H9 (cell line): Measurements from ENCODE around the gene IL15RA. TPM values are rescaled to one million over a fixed set of nuclear protein-coding genes. Genes with fewer than 3 reads are reported as not detected.

Experiments
- DNase-seq: peaks from one replicate; pipeline ENCODE4 v3.0.0-alpha.2; 2017
- H2AFZ ChIP-seq: one replicate; pipeline ENCODE4 v1.6.1; 2013; ENCODE audit warnings: mild to moderate bottlenecking, low read length, control low read depth, moderate library complexity
- H2AK5ac ChIP-seq: 2 replicates; pipeline ENCODE4 v1.6.1; 2013; ENCODE audit warnings: low read length, control low read depth, mixed read lengths; ENCODE audit not compliant: insufficient read length
- H2BK120ac ChIP-seq: one replicate; pipeline ENCODE4 v1.6.1; 2013; ENCODE audit warnings: low read depth, mild to moderate bottlenecking, low read length, control low read depth, inconsistent platforms; ENCODE audit not compliant: poor library complexity, severe bottlenecking
- H2BK12ac ChIP-seq: 2 replicates; pipeline ENCODE4 v1.6.1; 2013; ENCODE audit warnings: low read length, control low read depth, mixed read lengths, low read depth; ENCODE audit not compliant: insufficient read length
- H2BK15ac ChIP-seq: 2 replicates; pipeline ENCODE4 v1.6.1; 2013; ENCODE audit warnings: low read depth, low read length, control low read depth
- H2BK20ac ChIP-seq: one replicate; pipeline ENCODE4 v1.6.1; 2013; ENCODE audit warnings: low read depth, mild to moderate bottlenecking, low read length, control low read depth, inconsistent platforms; ENCODE audit not compliant: poor library complexity, severe bottlenecking
- H2BK5ac ChIP-seq: 2 replicates; pipeline ENCODE4 v1.6.1; 2013; ENCODE audit warnings: low read length, control low read depth, mixed read lengths; ENCODE audit not compliant: insufficient read length
- H3K14ac ChIP-seq: 2 replicates; pipeline ENCODE4 v1.6.1; 2013; ENCODE audit warnings: low read length, control low read depth; ENCODE audit not compliant: insufficient read depth
- H3K18ac ChIP-seq: 2 replicates; pipeline ENCODE4 v1.6.1; 2013; ENCODE audit warnings: low read depth, mild to moderate bottlenecking, mixed read lengths, low read length, control low read depth; ENCODE audit not compliant: insufficient read length
- H3K23ac ChIP-seq: 2 replicates; pipeline ENCODE4 v1.6.1; 2013; ENCODE audit warnings: low read length, control low read depth, mixed read lengths, low read depth; ENCODE audit not compliant: insufficient read length
- H3K23me2 ChIP-seq: 2 replicates; pipeline ENCODE4 v1.6.1; 2013; ENCODE audit warnings: low read depth, mild to moderate bottlenecking, mixed read lengths, low read length, control low read depth; ENCODE audit not compliant: insufficient read length, poor library complexity, severe bottlenecking
- H3K27ac ChIP-seq: 2 replicates; pipeline ENCODE4 v1.5.1; 2013; ENCODE audit warnings: low read length, control low read depth, mixed read lengths, low read depth; ENCODE audit not compliant: insufficient read length
- H3K27me3 ChIP-seq: 2 replicates; pipeline ENCODE4 v1.6.1; 2013; ENCODE audit warnings: low read length, control low read depth, inconsistent platforms; ENCODE audit not compliant: insufficient read depth
- H3K4ac ChIP-seq: 2 replicates; pipeline ENCODE4 v1.6.1; 2013; ENCODE audit warnings: low read depth, mild to moderate bottlenecking, control low read depth, inconsistent platforms, low read length, moderate library complexity
- H3K4me1 ChIP-seq: 2 replicates; pipeline ENCODE4 v1.6.1; 2013; ENCODE audit warnings: low read length, control low read depth, inconsistent platforms; ENCODE audit not compliant: insufficient read depth
- H3K4me2 ChIP-seq: 2 replicates; pipeline ENCODE4 v1.6.1; 2013; ENCODE audit warnings: low read length, control low read depth, mixed read lengths; ENCODE audit not compliant: insufficient read length, insufficient read depth
- H3K56ac ChIP-seq: 2 replicates; pipeline ENCODE4 v1.6.1; 2013; ENCODE audit warnings: low read depth, mild to moderate bottlenecking, mixed read lengths, low read length, control low read depth; ENCODE audit not compliant: insufficient read length
- H3K79me1 ChIP-seq: 2 replicates; pipeline ENCODE4 v1.6.1; 2013; ENCODE audit warnings: low read depth, mild to moderate bottlenecking, moderate library complexity, low read length, control low read depth, inconsistent platforms; ENCODE audit not compliant: insufficient read depth, poor library complexity, severe bottlenecking
- H3K79me2 ChIP-seq: 2 replicates; pipeline ENCODE4 v1.6.1; 2013; ENCODE audit warnings: low read length, control low read depth, inconsistent platforms; ENCODE audit not compliant: insufficient read depth
- H3K9ac ChIP-seq: 2 replicates; pipeline ENCODE4 v1.6.1; 2013; ENCODE audit warnings: low read length, control low read depth, mixed read lengths; ENCODE audit not compliant: insufficient read length; ENCODE audit errors: extremely low read depth
- H3K9me3 ChIP-seq: one replicate; pipeline ENCODE4 v1.6.1; 2013; ENCODE audit warnings: low read depth, low read length, inconsistent platforms; ENCODE audit not compliant: control insufficient read depth
- H3T11ph ChIP-seq: one replicate; pipeline ENCODE4 v1.6.1; 2013; ENCODE audit warnings: mild to moderate bottlenecking, low read length, control low read depth, inconsistent platforms
- H4K20me1 ChIP-seq: one replicate; pipeline ENCODE4 v1.6.1; 2013; ENCODE audit not compliant: control insufficient read depth, insufficient read length, insufficient read depth
- H4K5ac ChIP-seq: 2 replicates; pipeline ENCODE4 v1.6.1; 2013; ENCODE audit warnings: low read depth, mild to moderate bottlenecking, mixed read lengths, low read length, control low read depth; ENCODE audit not compliant: insufficient read length
- H4K8ac ChIP-seq: replicated peaks from 2 replicates; pipeline ENCODE4 v1.6.1; 2013; ENCODE audit warnings: low read length, control low read depth, mixed read lengths, low read depth; ENCODE audit not compliant: insufficient read length
- H4K91ac ChIP-seq: 2 replicates; pipeline ENCODE4 v1.6.1; 2013; ENCODE audit warnings: low read depth, mild to moderate bottlenecking, moderate library complexity, mixed read lengths, low read length, control low read depth; ENCODE audit not compliant: insufficient read length
- H3K27ac Mint-ChIP-seq, 3 experiments: 2 replicates in 2 of 3; 3 replicates in 1 of 3; pipeline ENCODE4 v1.8.0; 2020 to 2021; ENCODE audit warnings: mixed read lengths in 3 of 3, mild to moderate bottlenecking in 1 of 3, moderate library complexity in 1 of 3
- H3K27me3 Mint-ChIP-seq: 2 replicates; pipeline ENCODE4 v1.8.0; 2021; ENCODE audit warnings: low read depth, mild to moderate bottlenecking, moderate library complexity, mixed read lengths
- H3K36me3 Mint-ChIP-seq, 3 experiments: 2 replicates in 2 of 3; 3 replicates in 1 of 3; pipeline ENCODE4 v1.8.0; 2020 to 2021; ENCODE audit warnings: low read depth in 3 of 3, mixed read lengths in 3 of 3; ENCODE audit not compliant: insufficient read depth in 1 of 3
- H3K4me1 Mint-ChIP-seq, 2 experiments: 2 replicates each; pipeline ENCODE4 v1.8.0; 2020; ENCODE audit warnings: mixed read lengths in 2 of 2
- H3K4me3 Mint-ChIP-seq, 2 experiments: 2 replicates in 1 of 2; 3 replicates in 1 of 2; pipeline ENCODE4 v1.8.0; 2020 to 2021; ENCODE audit warnings: mild to moderate bottlenecking in 2 of 2, mixed read lengths in 2 of 2, moderate library complexity in 1 of 2
- H3K9me3 Mint-ChIP-seq, 2 experiments: 2 replicates in 1 of 2; 3 replicates in 1 of 2; pipeline ENCODE4 v1.8.0; 2020; ENCODE audit warnings: mild to moderate bottlenecking in 2 of 2, mixed read lengths in 2 of 2, moderate library complexity in 1 of 2
- CTCF ChIP-seq: fragments of 200-600 bp; sonication (generic); conservative IDR thresholded peaks from 3 replicates; pipeline ENCODE4 v1.8.0; 2021; ENCODE audit warnings: antibody characterized with exemption, mild to moderate bottlenecking
- WGBS: extraction: QIAGEN DNeasy Blood & Tissue Kit; methylation state at CpG from one replicate; pipeline ENCODE4 v1.1.7; 2013; ENCODE audit warnings: missing lambda C conversion rate, low lambda C conversion rate, mixed read lengths; ENCODE audit not compliant: insufficient read length; ENCODE audit errors: extremely low coverage; 5-methylcytosine and 5-hydroxymethylcytosine counted together
- total RNA-seq: library from RNA; stranded (reverse); gene quantifications from 2 replicates; pipeline ENCODE4 v1.2.1, GENCODE V29; 2021

IL15RA gene
- total RNA-seq, 1 experiment from 2014 or later, result 0.31 TPM

GRCh38 chr10:5918763-5919162 lies 58.6 kb downstream of the IL15RA start:
- Histone ChIP-seq H2AK5ac (no peak overlapping the region), H4K5ac (no peak overlapping the region), H2BK20ac (no peak overlapping the region), H3K56ac (no peak overlapping the region), H3K4me1 (no peaks in the 10 kb centered on the region), H2BK12ac (no peak overlapping the region), H3K18ac (no peak overlapping the region), H2AFZ (no peak overlapping the region), H3K27me3 (no peaks in the 10 kb centered on the region), H2BK120ac (no peak overlapping the region), H3K4me2 (no peak overlapping the region), H3K79me1 (no peaks in the 10 kb centered on the region), H3K79me2 (no peaks in the 10 kb centered on the region), H4K8ac (no peak overlapping the region), H3T11ph (no peak overlapping the region), H4K91ac (no peak overlapping the region), H3K23ac (no peak overlapping the region), H3K9me3 (no peaks in the 10 kb centered on the region), H2BK5ac (no peak overlapping the region), H4K20me1 (no peaks in the 10 kb centered on the region), H3K4ac (no peak overlapping the region), H3K14ac (no peak overlapping the region), H2BK15ac (no peak overlapping the region), H3K27ac (no peak overlapping the region), H3K9ac (no peak overlapping the region), H3K23me2 (no peaks in the 10 kb centered on the region)
- no peaks in the 10 kb centered on the region for H3K27me3 Mint-ChIP-seq
- H3K36me3 Mint-ChIP-seq, result peaks cover 51 to 96% (median 87%) of the 10 kb centered on the region in 3 experiments
- H3K27ac Mint-ChIP-seq, result no peak overlapping the region
- no peak for DNase-seq
- TF ChIP-seq CTCF, result no peak
- H3K9me3 Mint-ChIP-seq, result no peaks in the 10 kb centered on the region
- H3K4me1 Mint-ChIP-seq, result no peaks in the 10 kb centered on the region
- no CpG with 5 or more reads among the region's 4 CpGs for WGBS
- no peak overlapping the region for H3K4me3 Mint-ChIP-seq
